Right ventricle myocardium superior (tissue), 1 donor: ENCODE results near the gene LDB2. TPM values are rescaled to one million over a fixed set of nuclear protein-coding genes. Genes with fewer than 3 reads are reported as not detected.
A peak's percentile ranks its signal among the peaks of the same experiment; 100 is the strongest.

ENCODE experiments used
- ATAC-seq: fragments of 200-7000 bp; cut with Tn5 transposase; one replicate; pipeline ENCODE4 v1.9.1; 2020; ENCODE audit warnings: mild to moderate bottlenecking; ENCODE audit not compliant: poor library complexity
- DNase-seq: peaks from one replicate; pipeline ENCODE4 v3.0.0-alpha.2; 2020
- intact Hi-C: fragments of 100-400 bp; cut with DNase I; formaldehyde crosslinking; loops from one replicate; pipeline ENCODE4 v1.11.2; 2022
- total RNA-seq: library from RNA; stranded (reverse); fragmentation: NEBNext Ultra II Directional; extraction: Animal tissue kit (Norgen Biotek cat#: 25700); gene quantifications from one replicate; pipeline ENCODE4 v1.2.1, GENCODE V29; 2021
- donor health status: DM: no; HTN: yes; CAD: no; lungs with severe emphysema.

The LDB2 gene
- total RNA-seq, 1 donor from 2014 or later = 18.5 TPM

DNA sequence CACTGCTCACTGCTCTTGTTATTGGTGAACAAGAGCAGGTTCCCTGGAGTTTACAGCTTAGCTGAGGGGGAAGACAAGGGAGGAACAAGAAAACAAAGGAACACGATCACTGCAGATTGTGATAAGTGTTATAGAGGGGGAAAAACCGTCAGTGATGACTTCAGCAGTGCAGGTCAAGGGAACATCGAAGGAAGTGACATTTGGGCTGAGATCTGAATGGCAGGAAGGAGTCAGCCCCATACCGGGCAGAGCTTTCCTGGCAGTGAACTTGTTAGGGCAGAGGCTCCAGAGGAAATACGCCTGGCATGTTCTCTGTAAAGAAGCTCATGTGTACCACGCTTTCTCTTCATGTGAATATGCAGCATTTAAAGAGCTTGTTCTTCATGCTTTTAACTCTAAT, 78.1 kb downstream of the LDB2 start:
- DNase-seq (no peak), ATAC-seq (no peak)
- intact Hi-C loops = no loop called here

- intact Hi-C loops = no loop called here
- DNase-seq = no peak
- no peak for ATAC-seq
Measured at GRCh38 chr4:16819652-16820051, 78.8 kb downstream of the LDB2 start.

- no peak for DNase-seq
- intact Hi-C loops = no loop called here
Measured at GRCh38 chr4:16818005-16818404, 80.4 kb downstream of the LDB2 start.

GRCh38 chr4:16817286-16817685, 81.2 kb downstream of the LDB2 start:
- ATAC-seq (no peak), DNase-seq (no peak)

More at GRCh38 chr4:16818005-16818404, 80.4 kb downstream of the LDB2 start:
- no peak for ATAC-seq

GRCh38 chr4:16814361-16814760, 84.1 kb downstream of the LDB2 start:
- intact Hi-C loops = no loop called here
- DNase-seq (no peak), ATAC-seq (no peak)

More at GRCh38 chr4:16817286-16817685, 81.2 kb downstream of the LDB2 start:
- intact Hi-C loops = no loop called here

GRCh38 chr4:16812041-16812440, 86.4 kb downstream of the LDB2 start:
- ATAC-seq (no peak), DNase-seq (no peak)
- intact Hi-C loops = no loop called here

- DNase-seq = no peak
- ATAC-seq = no peak
- intact Hi-C loops = no loop called here
Measured at GRCh38 chr4:16809943-16810342, 88.5 kb downstream of the LDB2 start.

DNA sequence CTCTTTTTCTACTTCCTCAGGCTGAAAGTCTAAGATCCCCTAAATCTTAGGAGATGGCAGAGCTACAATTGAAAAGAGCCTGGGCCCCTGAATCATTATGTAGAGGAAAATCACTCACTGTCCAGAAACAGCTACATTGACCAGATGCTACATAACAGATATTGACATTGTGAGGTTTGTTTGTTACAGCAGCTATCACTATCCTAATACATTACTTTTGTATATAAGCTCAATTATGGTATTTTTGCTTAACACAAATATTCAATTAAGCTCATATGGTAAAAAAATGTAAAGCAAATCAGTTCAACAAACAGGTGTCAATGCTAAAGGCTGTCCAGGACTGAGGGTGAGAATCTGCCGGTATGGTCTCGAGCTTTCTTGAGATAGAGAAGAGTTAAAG, 89.4 kb downstream of the LDB2 start:
- intact Hi-C loops = no loop called here
- ATAC-seq (no peak), DNase-seq (no peak)

GRCh38 chr4:16807355-16807754, 91.1 kb downstream of the LDB2 start:
- DNase-seq (no peak), ATAC-seq (no peak)
- intact Hi-C loops = no loop called here

DNA sequence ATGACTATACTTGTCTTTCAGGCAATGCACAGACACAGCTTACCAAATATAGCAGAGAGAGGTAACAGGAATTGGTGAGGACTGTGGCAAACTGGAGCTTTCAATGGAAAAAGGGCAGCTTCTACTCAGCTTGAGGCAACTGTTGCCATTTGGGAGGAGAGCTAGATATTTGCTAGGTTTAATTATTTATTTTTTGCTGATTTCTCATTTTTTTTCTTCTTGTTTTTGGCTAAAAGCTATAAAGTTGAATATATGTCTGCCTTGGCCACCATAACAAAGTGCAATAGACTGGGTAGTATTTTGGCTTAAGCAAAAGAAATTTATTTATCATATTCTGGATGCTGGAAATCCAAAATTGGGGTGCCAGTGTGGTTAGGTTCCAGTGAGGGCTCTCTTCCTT, 93.9 kb downstream of the LDB2 start:
- intact Hi-C loops = no loop called here
- ATAC-seq (no peak), DNase-seq (no peak)

DNA sequence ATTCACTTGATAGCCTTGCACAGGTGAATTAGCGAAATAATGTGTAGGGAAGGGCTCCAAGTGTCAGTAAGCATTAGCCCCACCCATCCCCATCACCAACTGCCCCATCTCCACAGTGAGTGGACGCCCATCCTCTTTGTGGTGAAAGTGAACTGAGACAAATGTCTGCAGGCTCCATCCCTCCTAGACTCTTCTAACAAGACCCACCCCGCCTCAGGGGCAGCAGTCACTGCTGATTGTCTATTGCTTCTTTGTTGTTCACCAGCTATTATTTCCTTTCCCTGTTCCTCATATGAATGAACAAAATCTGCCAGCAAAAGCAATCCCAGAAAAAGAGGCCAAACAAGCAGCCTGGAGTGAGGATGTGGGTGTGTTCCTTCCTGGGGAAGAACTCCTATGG, 96.4 kb downstream of the LDB2 start:
- no peak for ATAC-seq
- intact Hi-C loops = no loop called here
- no peak for DNase-seq

DNA sequence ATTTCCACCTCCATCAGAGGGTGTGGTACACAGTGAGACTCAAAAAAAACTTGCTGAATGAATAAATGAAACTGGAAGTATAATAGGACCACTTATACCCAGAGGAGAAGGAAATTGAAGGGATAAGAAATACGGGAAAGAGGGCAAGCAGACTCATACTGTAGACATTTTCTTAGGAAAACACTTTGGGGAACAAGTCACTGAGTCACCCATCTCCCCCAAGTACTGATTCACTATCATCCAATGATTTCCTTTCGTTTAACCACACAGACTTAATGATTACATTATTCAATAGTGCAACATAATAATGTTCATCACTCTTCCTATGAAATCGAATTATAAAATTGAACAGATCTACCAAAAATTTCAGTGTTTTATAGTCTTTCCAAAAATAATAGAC, 97.1 kb downstream of the LDB2 start:
- intact Hi-C loops = no loop called here
- ATAC-seq (no peak), DNase-seq (no peak)

GRCh38 chr4:16794816-16795445, 103.5 kb downstream of the LDB2 start:
- DNase-seq (peak; percentile 52), ATAC-seq (peak; percentile 39)
- intact Hi-C loops = loop anchor here (5.0 to 10.0 kb wide), 2 partner anchors 100 to 532 kb away; partner anchors contain the start of gene LDB2

DNA sequence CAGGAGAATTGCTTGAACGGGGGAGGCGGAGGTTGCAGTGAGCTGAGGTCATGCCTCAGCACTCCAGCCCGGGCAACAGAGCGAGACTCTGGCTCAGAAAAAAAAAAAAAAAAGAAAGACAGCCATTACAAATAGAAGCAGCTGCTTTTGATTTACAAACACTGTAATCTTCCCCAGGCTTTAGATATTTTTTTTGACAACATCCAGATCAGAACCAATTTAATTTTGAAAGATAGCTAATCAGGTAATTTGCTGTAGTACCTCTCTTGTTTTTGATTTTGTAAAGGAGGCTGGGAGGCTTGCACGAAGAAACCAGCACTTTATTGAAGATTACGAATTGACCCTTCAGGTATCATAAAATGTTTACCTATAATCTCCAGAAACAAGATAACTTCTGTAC, 107.0 kb downstream of the LDB2 start:
- DNase-seq = no peak
- intact Hi-C loops = loop anchor here (10.0 kb wide), 1 partner anchor 103 kb away; the partner anchor contains the start of gene LDB2
- ATAC-seq = no peak

- ATAC-seq (no peak), DNase-seq (no peak)
- intact Hi-C loops = loop anchor here (10.0 kb wide), 1 partner anchor 104 kb away; the partner anchor contains the start of gene LDB2
Measured at GRCh38 chr4:16790508-16790907, 107.9 kb downstream of the LDB2 start.

GRCh38 chr4:16788868-16789267, 109.6 kb downstream of the LDB2 start:
- intact Hi-C loops = no loop called here
- ATAC-seq (no peak), DNase-seq (no peak)

GRCh38 chr4:16785793-16786527, 112.5 kb downstream of the LDB2 start:
- ATAC-seq (no peak), DNase-seq (no peak)
- intact Hi-C loops = no loop called here

GRCh38 chr4:16783119-16783518, 115.3 kb downstream of the LDB2 start:
- ATAC-seq (no peak), DNase-seq (no peak)
- intact Hi-C loops = no loop called here

DNA sequence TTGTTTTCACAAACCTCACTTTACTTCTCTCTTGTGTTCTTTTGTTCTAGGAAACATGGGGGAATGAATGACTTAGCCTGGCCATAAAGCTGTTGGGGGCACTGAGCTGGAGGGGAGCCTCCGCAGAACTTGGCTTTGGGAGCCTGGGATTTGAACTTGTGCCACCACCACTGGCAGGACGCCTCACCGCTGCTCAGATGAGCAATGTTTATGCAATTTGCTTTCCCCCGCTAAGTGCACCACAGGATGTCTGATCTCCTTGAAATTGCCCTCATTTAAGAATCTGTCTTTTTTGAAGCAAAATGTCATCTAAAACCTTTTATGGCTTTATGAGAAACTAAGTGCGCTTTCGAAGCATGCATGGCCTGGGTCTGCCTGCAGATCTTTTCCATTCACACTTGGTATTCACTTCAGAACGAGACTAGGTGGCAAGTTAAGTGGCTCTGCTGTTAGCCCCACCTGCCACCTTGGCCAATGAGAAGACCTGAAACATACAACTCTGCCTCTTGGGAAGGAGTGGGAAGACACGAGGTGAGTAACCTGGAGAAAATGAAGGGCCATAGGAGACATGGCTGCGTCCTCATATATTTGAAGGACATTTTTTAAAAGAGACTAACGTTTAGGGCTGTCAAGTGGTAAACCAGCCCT, 119.3 kb downstream of the LDB2 start:
- ATAC-seq (no peak), DNase-seq (no peak)
- intact Hi-C loops = no loop called here

DNA sequence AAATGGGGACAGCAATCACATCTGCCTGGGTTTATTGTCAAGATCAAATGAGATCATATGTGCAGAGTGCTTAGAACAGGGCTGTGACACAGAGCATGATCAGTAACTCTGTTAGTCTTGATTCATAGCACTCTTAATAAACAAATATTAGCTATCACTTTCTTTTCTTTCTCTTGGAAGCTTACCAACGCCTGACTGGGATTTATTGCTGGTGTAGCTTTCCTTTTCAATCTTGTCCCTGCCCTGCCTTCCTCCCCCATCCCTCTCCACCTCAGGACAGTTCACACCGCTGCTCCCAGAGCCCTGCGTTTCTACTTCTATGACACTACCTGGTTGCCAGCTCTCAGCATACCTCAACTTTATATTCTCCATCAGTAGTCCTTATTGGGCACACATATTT, 120.7 kb downstream of the LDB2 start:
- ATAC-seq (no peak), DNase-seq (no peak)
- intact Hi-C loops = no loop called here
